Measurements from ENCODE around the gene XPR1.

The XPR1 gene

DNA sequence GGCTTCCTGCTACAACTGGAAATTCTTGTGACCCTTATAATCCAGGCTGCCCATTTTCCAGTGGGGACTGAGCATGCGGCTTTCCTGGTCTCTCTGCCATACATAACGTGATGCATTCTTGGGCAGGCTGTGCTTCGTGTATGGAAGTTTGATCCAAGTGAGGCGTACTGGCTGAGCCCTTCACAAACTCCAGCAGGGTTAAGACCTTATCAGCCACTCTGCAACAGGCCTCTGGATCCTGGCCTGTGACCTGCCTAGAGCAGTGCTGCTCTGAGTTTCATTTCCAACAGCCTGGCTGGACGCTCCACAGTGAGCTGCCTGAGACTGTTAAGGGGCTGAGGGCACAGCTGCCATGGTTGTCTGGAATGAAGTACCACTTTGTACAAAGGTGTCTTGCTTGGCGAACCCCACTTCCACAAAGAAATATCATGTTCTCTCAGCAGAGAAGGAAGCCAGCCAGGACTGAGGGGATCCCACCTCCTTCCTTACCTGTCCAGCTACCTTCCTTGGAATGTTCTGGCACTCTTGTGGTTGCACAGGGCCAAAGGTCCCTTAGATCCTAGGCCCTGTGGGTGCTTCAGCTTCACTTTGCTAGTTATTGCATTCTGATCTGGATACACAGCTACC lies 28.5 kb upstream of the XPR1 start:
- no peaks in the 10 kb centered on the region for H3K9me2 ChIP-seq (replicated peaks; ENCODE audit: insufficient read depth, low read length)
- no peak overlapping the region for H3K9ac ChIP-seq (ENCODE audit: low read length)
- no peak overlapping the region for H2AFZ ChIP-seq (ENCODE audit: low read depth, low read length, severe bottlenecking)
- H3K36me3 ChIP-seq (ENCODE audit: low read length) = no peaks in the 10 kb centered on the region
- no peak overlapping the region for H3K27ac ChIP-seq (ENCODE audit: low read depth, low read length)
- H3K79me2 ChIP-seq (ENCODE audit: insufficient read depth, low read length) = no peaks in the 10 kb centered on the region
- no peaks in the 10 kb centered on the region for H3K27me3 ChIP-seq (ENCODE audit: low read length)
- no peak for TF ChIP-seq CTCF (IDR thresholded peaks at IDR 0.05; ENCODE audit: insufficient read depth, low read length, poor library complexity, severe bottlenecking)
- no peak for TF ChIP-seq EZH2phosphoT487 (conservative IDR thresholded peaks at IDR 0.05; ENCODE audit: low read length)
- no peaks in the 10 kb centered on the region for H3K9me3 ChIP-seq (ENCODE audit: insufficient read depth, low read length)
- H3K4me3 ChIP-seq (ENCODE audit: insufficient read depth, low read length, poor library complexity, severe bottlenecking) = no peak overlapping the region
- no peaks in the 10 kb centered on the region for H3F3A ChIP-seq (ENCODE audit: insufficient read depth)
- no peaks in the 10 kb centered on the region for H4K20me1 ChIP-seq (ENCODE audit: low read depth, low read length)
- no peak overlapping the region for H3K4me2 ChIP-seq (ENCODE audit: low read depth, low read length, poor library complexity, severe bottlenecking)

DNA sequence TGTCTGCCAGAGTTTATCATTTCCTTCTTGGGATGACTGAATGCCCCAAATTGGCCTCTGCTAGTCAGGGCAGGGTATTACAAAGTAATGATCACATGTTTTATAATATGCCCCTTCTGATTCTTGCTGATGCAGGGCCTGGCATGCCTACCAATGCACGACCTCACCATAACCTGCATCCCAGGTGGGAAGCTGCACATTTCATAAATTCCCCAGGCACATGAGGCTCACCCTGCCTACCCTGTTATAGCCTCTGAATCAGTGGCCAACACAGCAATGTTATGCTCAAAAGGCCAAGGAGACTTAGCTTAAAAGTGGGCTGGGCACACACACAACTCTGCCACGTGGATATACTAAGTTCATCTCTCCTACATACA lies 28.0 kb upstream of the XPR1 start:
- H4K20me1 ChIP-seq (ENCODE audit: low read depth, low read length) = no peaks in the 10 kb centered on the region
- H3K36me3 ChIP-seq (ENCODE audit: low read length) = no peaks in the 10 kb centered on the region
- no peak overlapping the region for H3K4me3 ChIP-seq (ENCODE audit: insufficient read depth, low read length, poor library complexity, severe bottlenecking)
- no peaks in the 10 kb centered on the region for H3K27me3 ChIP-seq (ENCODE audit: low read length)
- no peaks in the 10 kb centered on the region for H3F3A ChIP-seq (ENCODE audit: insufficient read depth)
- no peak overlapping the region for H3K4me2 ChIP-seq (ENCODE audit: low read depth, low read length, poor library complexity, severe bottlenecking)
- H3K79me2 ChIP-seq (ENCODE audit: insufficient read depth, low read length) = no peaks in the 10 kb centered on the region
- H2AFZ ChIP-seq (ENCODE audit: low read depth, low read length, severe bottlenecking) = no peak overlapping the region
- H3K9me2 ChIP-seq (replicated peaks; ENCODE audit: insufficient read depth, low read length) = no peaks in the 10 kb centered on the region
- H3K9ac ChIP-seq (ENCODE audit: low read length) = no peak overlapping the region
- no peaks in the 10 kb centered on the region for H3K9me3 ChIP-seq (ENCODE audit: insufficient read depth, low read length)
- no peak overlapping the region for H3K27ac ChIP-seq (ENCODE audit: low read depth, low read length)
- no peak for TF ChIP-seq EZH2phosphoT487 (conservative IDR thresholded peaks at IDR 0.05; ENCODE audit: low read length)
- no peak for TF ChIP-seq CTCF (IDR thresholded peaks at IDR 0.05; ENCODE audit: insufficient read depth, low read length, poor library complexity, severe bottlenecking)

DNA sequence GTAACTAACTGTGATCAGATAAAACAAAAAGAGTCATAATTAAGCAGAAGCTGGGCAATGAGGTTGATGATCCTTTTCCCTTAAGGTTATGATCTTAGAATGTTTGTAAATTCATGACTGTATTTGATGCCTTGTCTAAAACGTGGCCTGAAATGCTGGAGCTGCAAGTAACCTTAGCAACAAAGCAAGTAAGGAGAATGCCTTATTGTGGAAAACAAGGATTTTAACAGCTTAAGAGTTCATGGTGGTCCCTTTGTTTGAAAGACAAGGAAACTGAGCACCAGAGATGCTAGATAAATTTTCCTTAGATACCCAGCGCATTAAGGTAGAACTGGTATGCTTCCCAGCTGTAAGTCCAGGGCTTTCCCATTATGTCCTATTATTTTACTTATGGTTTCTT lies 25.7 kb upstream of the XPR1 start:
- Histone ChIP-seq H3K79me2 (ENCODE audit: insufficient read depth, low read length) (no peaks in the 10 kb centered on the region), H4K20me1 (ENCODE audit: low read depth, low read length) (no peaks in the 10 kb centered on the region), H3K4me2 (ENCODE audit: low read depth, low read length, poor library complexity, severe bottlenecking) (no peak overlapping the region), H3K9ac (ENCODE audit: low read length) (no peak overlapping the region), H3K9me3 (ENCODE audit: insufficient read depth, low read length) (no peaks in the 10 kb centered on the region), H3F3A (ENCODE audit: insufficient read depth) (no peaks in the 10 kb centered on the region), H3K27me3 (ENCODE audit: low read length) (no peaks in the 10 kb centered on the region), H3K4me3 (ENCODE audit: insufficient read depth, low read length, poor library complexity, severe bottlenecking) (no peak overlapping the region), H3K9me2 (replicated peaks; ENCODE audit: insufficient read depth, low read length) (no peaks in the 10 kb centered on the region), H3K27ac (ENCODE audit: low read depth, low read length) (no peak overlapping the region), H3K36me3 (ENCODE audit: low read length) (no peaks in the 10 kb centered on the region), H2AFZ (ENCODE audit: low read depth, low read length, severe bottlenecking) (no peak overlapping the region)
- TF ChIP-seq CTCF (IDR thresholded peaks at IDR 0.05; ENCODE audit: insufficient read depth, low read length, poor library complexity, severe bottlenecking) (no peak), EZH2phosphoT487 (conservative IDR thresholded peaks at IDR 0.05; ENCODE audit: low read length) (no peak)
